ENCODE data around the gene CCHCR1. TPM values are rescaled to one million over a fixed set of nuclear protein-coding genes. Genes with fewer than 3 reads are reported as not detected.

Gene CCHCR1
- total and polyA plus RNA-seq, 2 of the 13 experiments (the other 11 are each of a cell fraction or from before 2014, with no cell fraction given), result 14.6 to 28.2 TPM

- TF ChIP-seq ZNF564 (CRISPR knock-in tag; IDR thresholded peaks at IDR 0.05), result 0 out of 2 replicates have a peak, but pooled peaks have one; percentile 39
- TF ChIP-seq PATZ1 (CRISPR knock-in tag; IDR thresholded peaks at IDR 0.05), result peak; percentile 94
- TF ChIP-seq RXRB (CRISPR knock-in tag; IDR thresholded peaks at IDR 0.05; ENCODE audit: borderline replicate concordance), result no peak
- 0 out of 2 replicates have a peak, but pooled peaks have one; percentile 23 for TF ChIP-seq POGK (CRISPR knock-in tag; conservative IDR thresholded peaks at IDR 0.05)
- TF ChIP-seq KDM5A (IDR thresholded peaks at IDR 0.05; ENCODE audit: borderline replicate concordance, low read length), result 0 out of 2 replicates have a peak, but pooled peaks have one; percentile 8
- TF ChIP-seq HOXA3 (CRISPR knock-in tag; IDR thresholded peaks at IDR 0.05), result peak; percentile 45; the same call in 1 of the 2 replicates
- TF ChIP-seq SRSF1 (optimal IDR thresholded peaks at IDR 0.05; ENCODE audit: low read depth, low read length), result peak; percentile 65
- TF ChIP-seq DZIP1 (CRISPR knock-in tag; IDR thresholded peaks at IDR 0.05), result peak; percentile 45; the same call in 1 of the 2 replicates
- 0 out of 2 replicates have a peak, but pooled peaks have one; percentile 59 for TF ChIP-seq ZNF773 (CRISPR knock-in tag; IDR thresholded peaks at IDR 0.05; ENCODE audit: borderline replicate concordance)
- TF ChIP-seq TAF1 (CRISPR knock-in tag; IDR thresholded peaks at IDR 0.05), result peak; percentile 44; the same call in 1 of the 2 replicates
- TF ChIP-seq ATF3 (CRISPR knock-in tag; IDR thresholded peaks at IDR 0.05), result no peak
- TF ChIP-seq GABPB1 (CRISPR knock-in tag; IDR thresholded peaks at IDR 0.05), result no peak; the same call in 1 of the 2 replicates
- TF ChIP-seq CENPT (CRISPR knock-in tag; IDR thresholded peaks at IDR 0.05; ENCODE audit: low read depth), result peak; percentile 62; the same call in 1 of the 2 replicates
- TF ChIP-seq ZBTB39 (CRISPR knock-in tag; IDR thresholded peaks at IDR 0.05), result no peak
- no peak for TF ChIP-seq ZNF124 (CRISPR knock-in tag; IDR thresholded peaks at IDR 0.05)
- TF ChIP-seq HOXA7 (CRISPR knock-in tag; IDR thresholded peaks at IDR 0.05), result 0 out of 2 replicates have a peak, but pooled peaks have one; percentile 23
- TF ChIP-seq NFYC (CRISPR knock-in tag; IDR thresholded peaks at IDR 0.05), result 0 out of 2 replicates have a peak, but pooled peaks have one; percentile 10
- TF ChIP-seq ZNF331 (CRISPR knock-in tag; IDR thresholded peaks at IDR 0.05), result 0 out of 2 replicates have a peak, but pooled peaks have one; percentile 18
- TF ChIP-seq TEAD3 (CRISPR knock-in tag; optimal IDR thresholded peaks at IDR 0.05; ENCODE audit: borderline replicate concordance), result peak; percentile 6
These were observed 1.6 kb upstream of the CCHCR1 start (continued) for GRCh38 chr6:31158863-31159855.

All from HepG2 (cell line).